ENCODE results near the gene ARID3B. TPM values are rescaled to one million over a fixed set of nuclear protein-coding genes. Genes with fewer than 3 reads are reported as not detected.

ARID3B gene
- total and polyA plus RNA-seq, 2 of the 4 experiments (the other 2 are of a cell fraction), result 2.5 to 5.0 TPM

- Histone ChIP-seq H4K20me1 (ENCODE audit: insufficient read depth, low read length) (peaks cover 98% of the 10 kb centered on the region), H3K56ac (ENCODE audit: extremely low read depth, insufficient read depth, low read length) (no peak overlapping the region), H3K23ac (ENCODE audit: low read depth, low read length) (no peak overlapping the region), H3K9me3 (ENCODE audit: control insufficient read depth, insufficient read depth, low read length) (no peaks in the 10 kb centered on the region), H2AK5ac (ENCODE audit: low read depth, low read length) (no peak overlapping the region), H2BK120ac (ENCODE audit: low read depth, low read length) (no peak overlapping the region), H3K9ac (ENCODE audit: low read depth, low read length) (no peak overlapping the region), H2AK9ac (replicated peaks; ENCODE audit: low read depth, low read length, poor library complexity) (no peak overlapping the region), H3K4me1 (ENCODE audit: control insufficient read depth, insufficient read depth, low read length) (peaks cover 6% of the 10 kb centered on the region), H4K8ac (ENCODE audit: low read depth in 2 of 2, low read length in 2 of 2) (no peak overlapping the region), H3K4ac (ENCODE audit: low read depth, low read length) (no peak overlapping the region), H3K9me1 (ENCODE audit: insufficient read depth, low read length) (0 out of 2 replicates have a peak, but pooled peaks cover 2% of the 10 kb centered on the region), H2BK20ac (ENCODE audit: low read depth, low read length) (no peak overlapping the region), H4K5ac (ENCODE audit: low read depth, low read length) (no peak overlapping the region), H4K91ac (ENCODE audit: insufficient read depth, low read depth, low read length) (no peak overlapping the region), H3K79me1 (ENCODE audit: low read depth in 1 of 2, low read length in 2 of 2) (peaks cover 25 to 90% of the 10 kb centered on the region in 2 experiments), H2AFZ (replicated peaks; ENCODE audit: low read length, poor library complexity) (no peak overlapping the region), H3K14ac (replicated peaks; ENCODE audit: low read depth, low read length) (no peak overlapping the region), H3K4me2 (ENCODE audit: low read depth, low read length) (no peak overlapping the region), H2BK15ac (ENCODE audit: low read depth, low read length) (no peak overlapping the region), H3K27ac (ENCODE audit: insufficient read depth, low read length) (no peak overlapping the region), H3K4me3 (ENCODE audit: insufficient read depth, low read depth, low read length) (no peak overlapping the region), H3K27me3 (ENCODE audit: control insufficient read depth, insufficient read depth, low read length) (no peaks in the 10 kb centered on the region), H2BK5ac (ENCODE audit: low read depth, low read length, poor library complexity, severe bottlenecking) (no peak overlapping the region), H3K18ac (ENCODE audit: low read depth, low read length) (no peak overlapping the region), H3K36me3 (ENCODE audit: control insufficient read depth, insufficient read depth, low read length) (peaks cover 74% of the 10 kb centered on the region)
- ChIA-PET CTCF (interaction anchor here (0.7 to 0.8 kb wide), 4 partner anchors 9 to 137 kb away, joined by 3 read pairs; no protein-coding TSS in a partner anchor), POLR2A (ENCODE audit: unreplicated experiment) (no interaction called here)
- in situ Hi-C loops (cut with MboI; ENCODE audit: low sequenced_read_pairs) (loop anchor here (5.0 kb wide), 1 partner anchor 249 kb away; no protein-coding TSS in a partner anchor), dilution Hi-C loops (cut with HindIII; ENCODE audit: low sequenced_read_pairs, unreplicated experiment) (no loop called here), intact Hi-C loops (cut with micrococcal nuclease) (loop anchor here (1.0 kb wide), 1 partner anchor 247 kb away; no protein-coding TSS in a partner anchor)
- no peak for DNase-seq
- BruUV-seq (replicated peaks), result no TSS peak
- ATAC-seq (ENCODE audit: low read depth), result no peak
- 100% methylated on average over 6 of the region's 16 CpGs; no CpG with 5 or more reads in 1 of the 2 experiments for WGBS, 2 experiments (ENCODE audit: extremely low coverage in 2 of 2, insufficient read length in 1 of 2)
- TF ChIP-seq SMC3 (IDR thresholded peaks at IDR 0.05; ENCODE audit: low read depth, low read length) (no peak), RAD21 (IDR thresholded peaks at IDR 0.05; ENCODE audit: low read length) (no peak), RFX5 (IDR thresholded peaks at IDR 0.05; ENCODE audit: low read depth, low read length) (no peak), USF2 (IDR thresholded peaks at IDR 0.05; ENCODE audit: low read depth, low read length) (no peak), POLR2A (IDR thresholded peaks at IDR 0.05; ENCODE audit: low read depth, low read length) (no peak), MAFK (IDR thresholded peaks at IDR 0.05; ENCODE audit: low read depth, low read length) (no peak), BHLHE40 (IDR thresholded peaks at IDR 0.05; ENCODE audit: low read depth, low read length) (no peak), MAZ (IDR thresholded peaks at IDR 0.05; ENCODE audit: borderline replicate concordance, low read depth, low read length) (no peak), CEBPB (IDR thresholded peaks at IDR 0.05; ENCODE audit: low read depth, low read length) (no peak), CTCF (conservative IDR thresholded peaks at IDR 0.05; ENCODE audit: low read depth, low read length) (no peak), MXI1 (IDR thresholded peaks at IDR 0.05; ENCODE audit: borderline replicate concordance, low read depth, low read length) (no peak), RCOR1 (IDR thresholded peaks at IDR 0.05; ENCODE audit: insufficient replicate concordance, low read length) (no peak), FOS (IDR thresholded peaks at IDR 0.05; ENCODE audit: low read depth, low read length) (no peak)
- TF ChIP-seq, protein P1, sequence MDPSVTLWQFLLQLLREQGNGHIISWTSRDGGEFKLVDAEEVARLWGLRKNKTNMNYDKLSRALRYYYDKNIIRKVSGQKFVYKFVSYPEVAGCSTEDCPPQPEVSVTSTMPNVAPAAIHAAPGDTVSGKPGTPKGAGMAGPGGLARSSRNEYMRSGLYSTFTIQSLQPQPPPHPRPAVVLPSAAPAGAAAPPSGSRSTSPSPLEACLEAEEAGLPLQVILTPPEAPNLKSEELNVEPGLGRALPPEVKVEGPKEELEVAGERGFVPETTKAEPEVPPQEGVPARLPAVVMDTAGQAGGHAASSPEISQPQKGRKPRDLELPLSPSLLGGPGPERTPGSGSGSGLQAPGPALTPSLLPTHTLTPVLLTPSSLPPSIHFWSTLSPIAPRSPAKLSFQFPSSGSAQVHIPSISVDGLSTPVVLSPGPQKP (IDR thresholded peaks at IDR 0.05; ENCODE audit: borderline replicate concordance, low read depth, low read length), result no peak
These were observed 80.5 kb downstream of the ARID3B start for GRCh38 chr15:74621546-74621920.

Data from IMR-90 (cell line).